Measurements from ENCODE around the gene EGR4.

The EGR4 gene

GRCh38 chr2:73289304-73289703, 4.0 kb downstream of the EGR4 start:
- DNase-seq = no peak

- DNase-seq = no peak
Measured at GRCh38 chr2:73286134-73286655, 7.2 kb downstream of the EGR4 start.

- peak; percentile 26 to 54 for DNase-seq
Measured at GRCh38 chr2:73285159-73285739, 8.1 kb downstream of the EGR4 start.

- DNase-seq = peak; percentile 55 to 75
Measured at GRCh38 chr2:73284296-73285158, 8.8 kb downstream of the EGR4 start, which contains the start of gene FBXO41. Gene FBXO41, minus strand, starts transcription at chr2:73284478. Its CDS starts 14,848 bp downstream, at chr2:73269630.

GRCh38 chr2:73283545-73284295, 9.6 kb downstream of the EGR4 start:
- peak in 1 of 2 donors; percentile 10 for DNase-seq

GRCh38 chr2:73282924-73283544, 10.3 kb downstream of the EGR4 start:
- no peak for DNase-seq

- DNase-seq = no peak
Measured at GRCh38 chr2:73281244-73281643, 12.1 kb downstream of the EGR4 start.

- no peak for DNase-seq
Measured at GRCh38 chr2:73279852-73280251, 13.5 kb downstream of the EGR4 start.

GRCh38 chr2:73272270-73272669, 21.1 kb downstream of the EGR4 start:
- DNase-seq = no peak

GRCh38 chr2:73269686-73270465, 23.5 kb downstream of the EGR4 start:
- no peak for DNase-seq

- DNase-seq = peak; percentile 83 to 89
Measured at GRCh38 chr2:73268830-73269685, 24.3 kb downstream of the EGR4 start.

- DNase-seq = no peak
Measured at GRCh38 chr2:73268366-73268829, 24.9 kb downstream of the EGR4 start.

- DNase-seq = no peak
Measured at GRCh38 chr2:73267008-73267407, 26.3 kb downstream of the EGR4 start.

- DNase-seq = no peak
Measured at GRCh38 chr2:73266061-73266901, 27.1 kb downstream of the EGR4 start.

GRCh38 chr2:73265298-73266060, 27.9 kb downstream of the EGR4 start:
- no peak for DNase-seq

GRCh38 chr2:73264783-73265182, 28.6 kb downstream of the EGR4 start:
- DNase-seq = no peak

- DNase-seq = no peak
Measured at GRCh38 chr2:73264332-73264606, 29.1 kb downstream of the EGR4 start.

GRCh38 chr2:73263540-73264331, 29.6 kb downstream of the EGR4 start:
- no peak for DNase-seq
